Activated CD8-positive, alpha-beta memory T cell treated with anti-CD3 and anti-CD28 coated beads, Interleukin-2, amount 50 U/mL, for 48 hours (primary cell): ENCODE measurements around the gene CDK5RAP3.
A peak's percentile ranks its signal among the peaks of the same experiment; 100 is the strongest.
"Not testable (repeated sequence)": the region's sequence is repeated elsewhere in the genome, so short reads cannot be mapped to it uniquely, and the experiment has no call there.

Experiments used
- DNase-seq: peaks from one replicate; pipeline ENCODE4 v3.0.0-alpha.2; 2020

The CDK5RAP3 gene

GRCh38 chr17:48001197-48001596, 30.3 kb downstream of the CDK5RAP3 start:
- DNase-seq = no peak

- DNase-seq = not testable (repeated sequence)
Measured at GRCh38 chr17:48001657-48002056, 30.7 kb downstream of the CDK5RAP3 start.

GRCh38 chr17:48002266-48002915, 31.5 kb downstream of the CDK5RAP3 start:
- no peak for DNase-seq

- no peak for DNase-seq
Measured at GRCh38 chr17:48002916-48003416, 32.1 kb downstream of the CDK5RAP3 start.

GRCh38 chr17:48003417-48004151, 32.7 kb downstream of the CDK5RAP3 start:
- DNase-seq = no peak

GRCh38 chr17:48004983-48005382, 34.1 kb downstream of the CDK5RAP3 start:
- DNase-seq = no peak

- no peak for DNase-seq
Measured at GRCh38 chr17:48006936-48007709, 36.2 kb downstream of the CDK5RAP3 start.

- no peak for DNase-seq
Measured at GRCh38 chr17:48010193-48010592, 39.3 kb downstream of the CDK5RAP3 start.

- peak; percentile 58 for DNase-seq
Measured at GRCh38 chr17:48011405-48012150, 40.7 kb downstream of the CDK5RAP3 start.

GRCh38 chr17:48012151-48012520, 41.2 kb downstream of the CDK5RAP3 start:
- DNase-seq = peak; percentile 85

GRCh38 chr17:48012654-48013053, 41.7 kb downstream of the CDK5RAP3 start:
- no peak for DNase-seq

- DNase-seq = no peak
Measured at GRCh38 chr17:48013876-48014594, 43.1 kb downstream of the CDK5RAP3 start.

GRCh38 chr17:48014595-48015111, 43.7 kb downstream of the CDK5RAP3 start:
- no peak for DNase-seq

- no peak for DNase-seq
Measured at GRCh38 chr17:48016112-48016511, 45.2 kb downstream of the CDK5RAP3 start.

GRCh38 chr17:48017817-48018158, 46.9 kb downstream of the CDK5RAP3 start:
- DNase-seq = not testable (repeated sequence)

GRCh38 chr17:48021934-48022333, 51.0 kb downstream of the CDK5RAP3 start:
- no peak for DNase-seq

GRCh38 chr17:48022901-48023300, 52.0 kb downstream of the CDK5RAP3 start:
- no peak for DNase-seq

GRCh38 chr17:48023400-48024148, 52.7 kb downstream of the CDK5RAP3 start:
- peak; percentile 80 for DNase-seq

- peak; percentile 70 for DNase-seq
Measured at GRCh38 chr17:48024149-48025039, 53.5 kb downstream of the CDK5RAP3 start.
